Activated T-helper 1 cell treated with anti-CD3 and anti-CD28 coated beads, Interleukin-2, amount 50 U/mL, for 16 hours (primary cell): Measurements from ENCODE around the gene C9orf78.
A peak's percentile ranks its signal among the peaks of the same experiment; 100 is the strongest.

Experiments used
- DNase-seq, 2 donors: peaks; one replicate each; pipeline ENCODE4 v3.0.0-alpha.2; 2020; ENCODE audit warnings: low read depth in 1 of 2, low spot score in 1 of 2

Gene C9orf78

GRCh38 chr9:129868023-129868871 lies 33.2 kb upstream of the C9orf78 start:
- no peak for DNase-seq

GRCh38 chr9:129867136-129868022 lies 32.3 kb upstream of the C9orf78 start:
- DNase-seq: no peak

- no peak for DNase-seq
Measured at GRCh38 chr9:129866394-129867135, 31.5 kb upstream of the C9orf78 start.

- no peak for DNase-seq
Measured at GRCh38 chr9:129865668-129866320, 30.7 kb upstream of the C9orf78 start.

- DNase-seq: no peak
Measured at GRCh38 chr9:129864991-129865647, 30.0 kb upstream of the C9orf78 start.

- peak in 1 of 2 donors; percentile 49 for DNase-seq
Measured at GRCh38 chr9:129863059-129863690, 28.1 kb upstream of the C9orf78 start.

GRCh38 chr9:129861447-129861827 lies 26.4 kb upstream of the C9orf78 start:
- DNase-seq: no peak

- DNase-seq: no peak
Measured at GRCh38 chr9:129860653-129861446, 25.8 kb upstream of the C9orf78 start.

- no peak for DNase-seq
Measured at GRCh38 chr9:129858167-129858962, 23.3 kb upstream of the C9orf78 start.

GRCh38 chr9:129857207-129857606 lies 22.1 kb upstream of the C9orf78 start:
- no peak for DNase-seq

- DNase-seq: no peak
Measured at GRCh38 chr9:129854588-129855110, 19.6 kb upstream of the C9orf78 start.

- no peak for DNase-seq
Measured at GRCh38 chr9:129853614-129854013, 18.5 kb upstream of the C9orf78 start.

- no peak for DNase-seq
Measured at GRCh38 chr9:129852579-129852978, 17.5 kb upstream of the C9orf78 start.

GRCh38 chr9:129851821-129852220 lies 16.7 kb upstream of the C9orf78 start:
- DNase-seq: no peak

GRCh38 chr9:129850821-129851550 lies 15.9 kb upstream of the C9orf78 start:
- DNase-seq: no peak

- DNase-seq: no peak
Measured at GRCh38 chr9:129849901-129850300, 14.8 kb upstream of the C9orf78 start.

GRCh38 chr9:129848712-129849441 lies 13.8 kb upstream of the C9orf78 start:
- DNase-seq: no peak
